ENCODE results near the gene AIG1. TPM values are rescaled to one million over a fixed set of nuclear protein-coding genes. Genes with fewer than 3 reads are reported as not detected.

The AIG1 gene
- polyA plus RNA-seq, 1 of the 3 experiments (the other 2 are of a cell fraction), result 36.8 TPM

DNA sequence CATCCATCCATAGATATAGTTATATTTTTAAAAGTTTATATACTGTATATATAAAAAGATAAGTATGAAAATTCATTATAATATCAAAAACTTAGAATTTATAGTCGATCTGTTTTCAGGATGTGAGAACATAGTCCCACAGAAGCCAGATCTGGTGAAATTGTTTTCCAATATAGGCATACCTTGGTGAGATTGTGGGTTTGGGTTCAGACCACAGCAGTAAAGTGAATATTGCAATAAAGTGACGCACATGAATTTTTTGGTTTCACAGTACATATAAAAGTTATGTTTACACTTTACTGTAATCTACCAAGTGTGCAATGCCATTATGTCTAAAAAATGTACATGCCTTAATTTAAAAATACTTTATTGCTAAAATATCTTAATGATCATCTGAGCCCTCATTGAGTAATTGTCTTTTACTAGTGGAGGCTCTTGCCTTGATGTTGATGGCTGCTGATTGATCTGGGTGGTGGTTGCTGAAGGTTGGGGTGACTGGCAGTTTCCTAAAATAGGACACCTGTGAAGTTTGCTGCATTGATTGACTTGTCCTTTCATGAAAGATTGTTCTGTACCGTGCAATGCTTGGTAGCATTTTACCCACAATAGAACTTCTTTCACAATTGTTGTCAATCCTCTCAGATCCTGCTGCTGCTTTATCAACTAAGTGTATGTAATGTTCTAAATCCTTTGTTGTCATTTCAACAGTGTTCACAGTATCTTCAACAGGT is 29.8 kb downstream of the AIG1 start:
- Histone ChIP-seq H2AFZ (ENCODE audit: low read depth) (no peak overlapping the region), H3K4me3 (ENCODE audit: low read depth in 2 of 2, low read length in 1 of 2) (no peak overlapping the region), H3K9me3 (no peaks in the 10 kb centered on the region), H3K79me2 (ENCODE audit: insufficient read depth) (no peaks in the 10 kb centered on the region), H3K27me3 (ENCODE audit: insufficient read depth) (no peaks in the 10 kb centered on the region), H3K27ac (ENCODE audit: low read depth in 2 of 2, low read length in 1 of 2) (no peak overlapping the region), H3F3A (replicated peaks; ENCODE audit: insufficient read depth) (no peaks in the 10 kb centered on the region), H3K4me2 (no peak overlapping the region), H3K36me3 (replicated peaks in 1 of 2; ENCODE audit: control insufficient read depth in 1 of 2, insufficient read depth in 2 of 2, low read length in 1 of 2) (no peaks in the 10 kb centered on the region), H3K4me1 (ENCODE audit: control insufficient read depth in 1 of 2, insufficient read depth in 2 of 2, low read depth in 1 of 2, low read length in 1 of 2) (no peaks in the 10 kb centered on the region), H3K9ac (no peak overlapping the region), H4K20me1 (ENCODE audit: insufficient read depth) (no peaks in the 10 kb centered on the region), H3K9me2 (no peaks in the 10 kb centered on the region)
- no peak for DNase-seq
- 96% methylated on average over 3 of the region's 3 CpGs for WGBS (ENCODE audit: low lambda C conversion rate)
- ChIA-PET CTCF (interaction anchor here (1.0 kb wide), 1 partner anchor 9 kb away, joined by 3 read pairs; no protein-coding TSS in a partner anchor), POLR2A (no interaction called here)
- TF ChIP-seq POLR2AphosphoS5 (IDR thresholded peaks at IDR 0.05; ENCODE audit: low read depth, low read length) (no peak), NRF1 (IDR thresholded peaks at IDR 0.05; ENCODE audit: low read depth, low read length) (no peak), FOXJ3 (CRISPR knock-in tag; IDR thresholded peaks at IDR 0.05) (no peak), USF1 (IDR thresholded peaks at IDR 0.05; ENCODE audit: borderline replicate concordance, low read depth) (no peak), RFX5 (IDR thresholded peaks at IDR 0.05; ENCODE audit: low read length) (no peak), GATA2 (CRISPR knock-in tag; IDR thresholded peaks at IDR 0.05) (no peak), TAF1 (IDR thresholded peaks at IDR 0.05; ENCODE audit: borderline replicate concordance, low read depth, low read length) (no peak), TEAD4 (IDR thresholded peaks at IDR 0.05; ENCODE audit: borderline replicate concordance, insufficient read depth) (no peak), MEF2A (IDR thresholded peaks at IDR 0.05; ENCODE audit: borderline replicate concordance, low read depth) (no peak), FOXM1 (IDR thresholded peaks at IDR 0.05; ENCODE audit: low read depth) (no peak), RCOR1 (IDR thresholded peaks at IDR 0.05; ENCODE audit: low read length) (no peak), CHD2 (IDR thresholded peaks at IDR 0.05; ENCODE audit: low read length, partially characterized antibody) (no peak), IRF3 (IDR thresholded peaks at IDR 0.05; ENCODE audit: low read depth, low read length) (no peak), MXI1 (IDR thresholded peaks at IDR 0.05; ENCODE audit: low read depth, low read length) (no peak), ELF1 (IDR thresholded peaks at IDR 0.05) (no peak)
- TF ChIP-seq, protein P1, sequence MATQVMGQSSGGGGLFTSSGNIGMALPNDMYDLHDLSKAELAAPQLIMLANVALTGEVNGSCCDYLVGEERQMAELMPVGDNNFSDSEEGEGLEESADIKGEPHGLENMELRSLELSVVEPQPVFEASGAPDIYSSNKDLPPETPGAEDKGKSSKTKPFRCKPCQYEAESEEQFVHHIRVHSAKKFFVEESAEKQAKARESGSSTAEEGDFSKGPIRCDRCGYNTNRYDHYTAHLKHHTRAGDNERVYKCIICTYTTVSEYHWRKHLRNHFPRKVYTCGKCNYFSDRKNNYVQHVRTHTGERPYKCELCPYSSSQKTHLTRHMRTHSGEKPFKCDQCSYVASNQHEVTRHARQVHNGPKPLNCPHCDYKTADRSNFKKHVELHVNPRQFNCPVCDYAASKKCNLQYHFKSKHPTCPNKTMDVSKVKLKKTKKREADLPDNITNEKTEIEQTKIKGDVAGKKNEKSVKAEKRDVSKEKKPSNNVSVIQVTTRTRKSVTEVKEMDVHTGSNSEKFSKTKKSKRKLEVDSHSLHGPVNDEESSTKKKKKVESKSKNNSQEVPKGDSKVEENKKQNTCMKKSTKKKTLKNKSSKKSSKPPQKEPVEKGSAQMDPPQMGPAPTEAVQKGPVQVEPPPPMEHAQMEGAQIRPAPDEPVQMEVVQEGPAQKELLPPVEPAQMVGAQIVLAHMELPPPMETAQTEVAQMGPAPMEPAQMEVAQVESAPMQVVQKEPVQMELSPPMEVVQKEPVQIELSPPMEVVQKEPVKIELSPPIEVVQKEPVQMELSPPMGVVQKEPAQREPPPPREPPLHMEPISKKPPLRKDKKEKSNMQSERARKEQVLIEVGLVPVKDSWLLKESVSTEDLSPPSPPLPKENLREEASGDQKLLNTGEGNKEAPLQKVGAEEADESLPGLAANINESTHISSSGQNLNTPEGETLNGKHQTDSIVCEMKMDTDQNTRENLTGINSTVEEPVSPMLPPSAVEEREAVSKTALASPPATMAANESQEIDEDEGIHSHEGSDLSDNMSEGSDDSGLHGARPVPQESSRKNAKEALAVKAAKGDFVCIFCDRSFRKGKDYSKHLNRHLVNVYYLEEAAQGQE (IDR thresholded peaks at IDR 0.05; ENCODE audit: low read depth, low read length), result no peak
- TF ChIP-seq, protein P2, sequence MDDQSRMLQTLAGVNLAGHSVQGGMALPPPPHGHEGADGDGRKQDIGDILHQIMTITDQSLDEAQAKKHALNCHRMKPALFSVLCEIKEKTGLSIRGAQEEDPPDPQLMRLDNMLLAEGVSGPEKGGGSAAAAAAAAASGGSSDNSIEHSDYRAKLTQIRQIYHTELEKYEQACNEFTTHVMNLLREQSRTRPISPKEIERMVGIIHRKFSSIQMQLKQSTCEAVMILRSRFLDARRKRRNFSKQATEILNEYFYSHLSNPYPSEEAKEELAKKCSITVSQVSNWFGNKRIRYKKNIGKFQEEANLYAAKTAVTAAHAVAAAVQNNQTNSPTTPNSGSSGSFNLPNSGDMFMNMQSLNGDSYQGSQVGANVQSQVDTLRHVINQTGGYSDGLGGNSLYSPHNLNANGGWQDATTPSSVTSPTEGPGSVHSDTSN (IDR thresholded peaks at IDR 0.05), result no peak
- TF ChIP-seq, protein P3, sequence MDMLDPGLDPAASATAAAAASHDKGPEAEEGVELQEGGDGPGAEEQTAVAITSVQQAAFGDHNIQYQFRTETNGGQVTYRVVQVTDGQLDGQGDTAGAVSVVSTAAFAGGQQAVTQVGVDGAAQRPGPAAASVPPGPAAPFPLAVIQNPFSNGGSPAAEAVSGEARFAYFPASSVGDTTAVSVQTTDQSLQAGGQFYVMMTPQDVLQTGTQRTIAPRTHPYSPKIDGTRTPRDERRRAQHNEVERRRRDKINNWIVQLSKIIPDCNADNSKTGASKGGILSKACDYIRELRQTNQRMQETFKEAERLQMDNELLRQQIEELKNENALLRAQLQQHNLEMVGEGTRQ (IDR thresholded peaks at IDR 0.05; ENCODE audit: borderline replicate concordance, low read depth, low read length), result no peak
